SK-N-SH treated with all-trans-retinoic acid at 6 μM for 48 hours (cell line): ENCODE data around the gene LLGL2.
"Not testable (repeated sequence)": the region's sequence is repeated elsewhere in the genome, so short reads cannot be mapped to it uniquely, and the experiment has no call there.

ENCODE experiments used
- ATAC-seq: fragments of 200-7000 bp; cut with Tn5 transposase; 3 replicates; pipeline ENCODE4 v1.9.1; 2020; ENCODE audit warnings: mild to moderate bottlenecking, moderate library complexity
- ARNTL ChIP-seq: fragments of 450-650 bp; formaldehyde crosslinking; IDR thresholded peaks from 2 replicates; pipeline ENCODE4 v1.5.0; 2020; ENCODE audit warnings: low read depth, mild to moderate bottlenecking, moderate library complexity, borderline replicate concordance
- BACH2 ChIP-seq: fragments of 250-450 bp; sonication (Bioruptor Pico); IDR thresholded peaks from 2 replicates; pipeline ENCODE4 v1.9.0; 2021; ENCODE audit warnings: mild to moderate bottlenecking, borderline replicate concordance
- CSDC2 ChIP-seq: fragments of 250-450 bp; sonication (Bioruptor Pico); IDR thresholded peaks from 2 replicates; pipeline ENCODE4 v1.5.0; 2020; ENCODE audit warnings: mild to moderate bottlenecking, moderate library complexity
- CSRNP3 ChIP-seq: fragments of 250-450 bp; sonication (Bioruptor Pico); IDR thresholded peaks from 2 replicates; pipeline ENCODE4 v1.5.1; 2021; ENCODE audit warnings: mild to moderate bottlenecking, moderate library complexity
- ESRRG ChIP-seq: fragments of 250-450 bp; sonication (Bioruptor Pico); IDR thresholded peaks from 2 replicates; pipeline ENCODE4 v1.6.1; 2021; ENCODE audit warnings: mild to moderate bottlenecking
- ISL1 ChIP-seq: fragments of 250-450 bp; sonication (Bioruptor Pico); IDR thresholded peaks from 2 replicates; pipeline ENCODE4 v2.1.2; 2022; ENCODE audit warnings: mild to moderate bottlenecking, moderate library complexity
- OSR1 ChIP-seq: fragments of 250-450 bp; sonication (Bioruptor Pico); IDR thresholded peaks from 2 replicates; pipeline ENCODE4 v1.8.0; 2022; ENCODE audit warnings: moderate library complexity, mild to moderate bottlenecking, inconsistent platforms
- PATZ1 ChIP-seq: fragments of 250-450 bp; sonication (Bioruptor Pico); IDR thresholded peaks from 2 replicates; pipeline ENCODE4 v1.8.0; 2020; ENCODE audit warnings: mild to moderate bottlenecking, moderate library complexity, borderline replicate concordance
- PPARA ChIP-seq: fragments of 250-450 bp; sonication (Bioruptor Pico); IDR thresholded peaks from 2 replicates; pipeline ENCODE4 v1.5.0; 2020; ENCODE audit warnings: mild to moderate bottlenecking, borderline replicate concordance
- TCF4 ChIP-seq: fragments of 250-450 bp; sonication (Bioruptor Pico); IDR thresholded peaks from 2 replicates; pipeline ENCODE4 v1.8.0; 2021; ENCODE audit warnings: mild to moderate bottlenecking, moderate library complexity, borderline replicate concordance
- ZC3H10 ChIP-seq: fragments of 250-450 bp; sonication (Bioruptor Pico); IDR thresholded peaks from 2 replicates; pipeline ENCODE4 v1.5.1; 2021; ENCODE audit warnings: mild to moderate bottlenecking, moderate library complexity
- ZFP3 ChIP-seq: fragments of 250-450 bp; sonication (Bioruptor Pico); IDR thresholded peaks from 2 replicates; pipeline ENCODE4 v1.5.0; 2020; ENCODE audit warnings: mild to moderate bottlenecking, moderate library complexity
- ZFP30 ChIP-seq: fragments of 450-650 bp; formaldehyde crosslinking; IDR thresholded peaks from 2 replicates; pipeline ENCODE4 v1.5.0; 2022; ENCODE audit warnings: mild to moderate bottlenecking, moderate library complexity
- ZNF565 ChIP-seq: fragments of 450-650 bp; formaldehyde crosslinking; conservative IDR thresholded peaks from 2 replicates; pipeline ENCODE4 v1.5.0; 2020; ENCODE audit warnings: low read depth, mild to moderate bottlenecking, moderate library complexity
- ZNF70 ChIP-seq: fragments of 450-650 bp; formaldehyde crosslinking; IDR thresholded peaks from 2 replicates; pipeline ENCODE4 v1.5.0; 2020; ENCODE audit warnings: mild to moderate bottlenecking, moderate library complexity
- ZNF8 ChIP-seq: fragments of 450-650 bp; formaldehyde crosslinking; IDR thresholded peaks from 2 replicates; pipeline ENCODE4 v1.5.0; 2020; ENCODE audit warnings: mild to moderate bottlenecking, moderate library complexity
- TF ChIP-seq, protein P1 (sequence below): fragments of 250-450 bp; sonication (Bioruptor Pico); IDR thresholded peaks from 2 replicates; pipeline ENCODE4 v1.5.1; 2020; ENCODE audit warnings: low read depth, mild to moderate bottlenecking, moderate library complexity
- TF ChIP-seq, protein P2 (sequence below): fragments of 250-450 bp; sonication (Bioruptor Pico); IDR thresholded peaks from 2 replicates; pipeline ENCODE4 v1.8.0; 2021; ENCODE audit warnings: low read depth, mild to moderate bottlenecking, moderate library complexity, borderline replicate concordance

LLGL2 gene

GRCh38 chr17:75591722-75592302 lies 66.3 kb downstream of the LLGL2 start (continued):
- no peak for TF ChIP-seq ZC3H10 (CRISPR knock-in tag)

GRCh38 chr17:75592348-75593020 lies 67.0 kb downstream of the LLGL2 start:
- ATAC-seq: no peak
- TF ChIP-seq OSR1 (CRISPR knock-in tag) (no peak), ZNF8 (CRISPR knock-in tag) (no peak), PPARA (CRISPR knock-in tag) (no peak), ZC3H10 (CRISPR knock-in tag) (no peak), ZFP30 (CRISPR knock-in tag) (no peak), ISL1 (no peak), ESRRG (CRISPR knock-in tag) (no peak)

GRCh38 chr17:75593430-75593829 lies 67.9 kb downstream of the LLGL2 start:
- not testable (repeated sequence) for ATAC-seq

DNA sequence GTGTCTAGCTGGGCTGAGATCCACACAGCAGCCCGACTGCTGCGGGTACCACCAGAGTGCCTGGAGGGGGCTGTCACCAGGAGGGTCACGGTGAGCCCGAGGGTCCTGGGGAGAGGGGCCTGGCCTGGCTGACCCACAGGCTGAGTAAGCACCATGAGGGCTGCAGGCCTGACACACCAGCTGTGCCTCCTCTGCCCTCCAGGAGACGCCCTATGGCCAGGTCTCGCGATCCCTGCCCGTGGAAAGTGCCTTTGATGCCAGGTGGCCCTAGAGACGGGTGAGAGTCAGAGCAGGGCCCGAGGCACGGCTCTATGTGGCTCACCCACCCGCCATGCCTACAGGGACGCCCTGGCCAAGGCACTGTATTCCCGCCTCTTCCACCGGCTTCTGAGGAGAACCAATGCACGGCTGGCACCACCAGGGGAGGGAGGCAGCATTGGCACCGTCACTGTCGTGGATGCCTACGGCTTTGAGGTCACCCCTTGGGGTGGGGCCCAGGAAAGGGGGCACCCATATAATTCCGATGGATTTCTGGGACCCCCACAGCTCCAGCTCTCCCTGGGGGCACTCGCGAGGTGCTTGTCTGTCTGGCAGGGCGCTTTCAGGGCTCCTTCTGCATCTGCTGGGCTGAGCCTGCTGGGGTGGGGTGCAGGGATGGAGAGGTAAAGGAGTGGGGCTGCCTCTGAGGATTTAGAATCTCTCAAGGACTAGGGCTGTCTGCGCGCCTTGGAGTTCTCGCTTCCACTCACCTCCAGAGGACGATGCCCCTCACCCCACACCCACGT lies 69.2 kb downstream of the LLGL2 start:
- peak; percentile 28 for ATAC-seq

More for the DNA sequence above, 69.2 kb downstream of the LLGL2 start:
- TF ChIP-seq, protein P1, sequence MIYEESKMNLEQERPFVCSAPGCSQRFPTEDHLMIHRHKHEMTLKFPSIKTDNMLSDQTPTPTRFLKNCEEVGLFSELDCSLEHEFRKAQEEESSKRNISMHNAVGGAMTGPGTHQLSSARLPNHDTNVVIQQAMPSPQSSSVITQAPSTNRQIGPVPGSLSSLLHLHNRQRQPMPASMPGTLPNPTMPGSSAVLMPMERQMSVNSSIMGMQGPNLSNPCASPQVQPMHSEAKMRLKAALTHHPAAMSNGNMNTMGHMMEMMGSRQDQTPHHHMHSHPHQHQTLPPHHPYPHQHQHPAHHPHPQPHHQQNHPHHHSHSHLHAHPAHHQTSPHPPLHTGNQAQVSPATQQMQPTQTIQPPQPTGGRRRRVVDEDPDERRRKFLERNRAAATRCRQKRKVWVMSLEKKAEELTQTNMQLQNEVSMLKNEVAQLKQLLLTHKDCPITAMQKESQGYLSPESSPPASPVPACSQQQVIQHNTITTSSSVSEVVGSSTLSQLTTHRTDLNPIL (CRISPR knock-in tag): no peak
- no peak for TF ChIP-seq ZFP3 (CRISPR knock-in tag)
- no peak for TF ChIP-seq BACH2
- TF ChIP-seq ZNF8 (CRISPR knock-in tag): no peak
- TF ChIP-seq ZNF565 (CRISPR knock-in tag): no peak
- no peak for TF ChIP-seq ARNTL
- TF ChIP-seq PATZ1 (CRISPR knock-in tag): no peak
- TF ChIP-seq ZC3H10 (CRISPR knock-in tag): no peak
- TF ChIP-seq, protein P2, sequence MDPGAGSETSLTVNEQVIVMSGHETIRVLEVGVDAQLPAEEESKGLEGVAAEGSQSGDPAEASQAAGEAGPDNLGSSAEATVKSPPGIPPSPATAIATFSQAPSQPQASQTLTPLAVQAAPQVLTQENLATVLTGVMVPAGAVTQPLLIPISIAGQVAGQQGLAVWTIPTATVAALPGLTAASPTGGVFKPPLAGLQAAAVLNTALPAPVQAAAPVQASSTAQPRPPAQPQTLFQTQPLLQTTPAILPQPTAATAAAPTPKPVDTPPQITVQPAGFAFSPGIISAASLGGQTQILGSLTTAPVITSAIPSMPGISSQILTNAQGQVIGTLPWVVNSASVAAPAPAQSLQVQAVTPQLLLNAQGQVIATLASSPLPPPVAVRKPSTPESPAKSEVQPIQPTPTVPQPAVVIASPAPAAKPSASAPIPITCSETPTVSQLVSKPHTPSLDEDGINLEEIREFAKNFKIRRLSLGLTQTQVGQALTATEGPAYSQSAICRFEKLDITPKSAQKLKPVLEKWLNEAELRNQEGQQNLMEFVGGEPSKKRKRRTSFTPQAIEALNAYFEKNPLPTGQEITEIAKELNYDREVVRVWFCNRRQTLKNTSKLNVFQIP: no peak
- TF ChIP-seq ESRRG (CRISPR knock-in tag): no peak
- no peak for TF ChIP-seq PPARA (CRISPR knock-in tag)
- TF ChIP-seq CSDC2 (CRISPR knock-in tag): no peak
- no peak for TF ChIP-seq OSR1 (CRISPR knock-in tag)
- TF ChIP-seq ZNF70 (CRISPR knock-in tag): no peak
- TF ChIP-seq CSRNP3 (CRISPR knock-in tag): no peak
- TF ChIP-seq TCF4: no peak
